Measurements from ENCODE around the gene MOK.

MOK gene

GRCh38 chr14:102321456-102322422 lies 16.8 kb upstream of the MOK start:
- no peak for TF ChIP-seq CTCF (IDR thresholded peaks at IDR 0.05; ENCODE audit: low read length, missing control alignments)
- no peak for DNase-seq (ENCODE audit: low read depth)
- no peak overlapping the region for H3K4me3 ChIP-seq (replicated peaks; ENCODE audit: low read depth, low read length)

DNA sequence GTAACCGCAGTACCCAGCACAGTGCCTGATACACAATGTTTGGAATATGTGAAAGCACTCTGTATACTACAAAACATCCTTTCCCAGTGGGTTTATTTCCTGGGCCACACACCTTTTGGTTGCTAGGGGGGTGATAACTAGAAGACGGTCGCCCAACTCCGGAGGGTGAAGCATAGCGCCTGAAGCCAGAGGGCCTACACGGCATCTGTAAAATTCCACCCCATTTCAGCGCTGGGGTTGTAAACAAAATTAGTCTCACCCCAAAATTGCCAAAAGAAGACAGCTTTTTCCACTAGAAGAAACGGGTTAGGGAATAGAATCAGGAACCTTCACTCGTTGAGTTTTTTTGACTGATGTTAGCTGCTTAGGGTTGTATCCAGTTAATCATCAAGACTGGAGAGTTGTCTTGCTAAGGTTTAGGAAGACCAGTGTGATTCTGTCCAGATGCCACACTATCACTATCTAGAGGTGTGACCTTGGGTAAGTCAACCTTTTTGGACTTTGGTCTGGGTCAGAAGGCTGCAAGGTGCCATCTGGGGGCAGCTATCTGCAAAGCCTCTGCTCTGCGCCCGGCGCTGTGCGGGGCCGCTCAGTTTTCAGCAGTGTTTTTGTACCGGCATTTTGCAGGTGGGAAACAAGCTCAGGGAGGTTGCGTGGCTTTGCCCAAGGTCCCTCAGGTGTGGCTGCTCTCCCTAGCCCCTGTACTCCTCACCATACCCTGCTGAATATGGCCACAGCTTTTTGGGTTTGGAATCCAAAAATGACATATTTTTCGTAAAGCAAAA lies 15.9 kb upstream of the MOK start:
- DNase-seq (ENCODE audit: low read depth), result no peak
- TF ChIP-seq CTCF (IDR thresholded peaks at IDR 0.05; ENCODE audit: low read length, missing control alignments), result no peak
- H3K4me3 ChIP-seq (replicated peaks; ENCODE audit: low read depth, low read length), result peak overlapping the region; percentile 78

DNA sequence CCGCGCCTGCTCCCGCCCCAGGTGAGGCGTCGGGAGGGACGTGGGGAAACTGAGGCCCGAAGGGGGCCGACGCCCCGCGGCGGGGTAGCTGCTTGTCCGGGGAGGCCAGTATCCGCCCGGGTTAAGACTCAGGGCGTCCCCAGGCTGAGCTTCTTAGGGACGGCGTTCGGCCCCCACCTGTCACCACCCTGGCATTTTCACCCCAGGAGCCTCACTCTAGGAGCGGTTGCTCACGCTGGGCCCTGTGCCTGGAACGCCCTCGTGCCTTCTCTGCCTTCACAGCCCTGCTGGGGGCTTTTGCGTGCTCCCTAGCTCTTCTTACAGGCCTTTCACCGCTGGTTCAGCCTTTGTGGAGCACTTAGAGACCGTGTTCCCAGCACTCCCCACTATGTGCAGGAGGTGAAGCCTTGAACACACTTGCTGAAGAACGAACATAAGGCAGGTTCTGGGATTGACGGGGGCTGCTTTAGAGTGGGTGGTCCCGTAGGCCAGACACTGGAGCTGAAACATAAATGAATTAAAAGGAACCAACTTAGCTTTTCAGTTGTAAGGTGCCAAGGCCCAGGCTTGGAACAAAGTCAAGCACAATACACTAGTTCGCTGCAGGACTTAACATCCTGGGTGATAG lies 15.2 kb upstream of the MOK start:
- peak; percentile 50 for DNase-seq (ENCODE audit: low read depth)
- TF ChIP-seq CTCF (IDR thresholded peaks at IDR 0.05; ENCODE audit: low read length, missing control alignments), result no peak
- peak overlapping the region; percentile 78 for H3K4me3 ChIP-seq (replicated peaks; ENCODE audit: low read depth, low read length)

DNA sequence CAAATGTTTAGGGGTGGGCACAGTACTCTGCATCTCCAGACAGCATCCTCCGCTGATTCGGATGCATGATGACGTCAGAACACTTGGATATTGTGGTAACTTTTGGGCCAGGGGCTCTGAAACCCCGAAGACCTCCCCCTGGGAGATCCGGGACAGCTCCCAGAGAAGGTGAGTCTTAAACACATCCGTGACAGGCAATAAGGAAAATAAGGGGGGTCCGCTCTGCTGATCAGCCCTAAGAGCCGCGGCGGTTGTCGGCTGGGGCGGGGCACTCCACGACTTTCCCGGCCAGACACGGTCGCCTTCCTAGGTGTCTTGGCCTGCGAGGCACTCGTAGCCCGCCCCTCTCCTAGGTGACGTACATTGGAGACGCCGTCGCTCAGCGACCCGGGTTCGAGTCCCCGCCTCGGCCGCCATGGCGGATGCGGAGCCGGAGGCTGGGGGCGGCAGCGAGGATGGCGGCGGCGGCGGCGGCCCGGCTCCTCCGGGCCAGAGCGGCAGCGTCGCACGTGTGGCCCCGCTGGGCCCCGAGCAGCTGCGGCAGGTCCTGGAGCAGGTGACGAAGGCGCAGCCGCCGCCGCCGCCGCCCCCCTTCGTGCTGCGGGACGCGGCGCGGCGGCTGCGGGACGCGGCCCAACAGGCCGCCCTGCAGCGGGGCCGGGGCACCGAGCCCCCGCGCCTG lies 14.5 kb upstream of the MOK start, which contains the start of gene ZNF839:
TSS of gene ZNF839 (plus strand) at position 396 of the 682 bp plus-strand sequence. CDS start at position 416, 20 bp downstream.
- peak; percentile 91 for DNase-seq (ENCODE audit: low read depth)
- H3K4me3 ChIP-seq (replicated peaks; ENCODE audit: low read depth, low read length), result peak within 1 kb of the TSS; percentile 78
- no peak for TF ChIP-seq CTCF (IDR thresholded peaks at IDR 0.05; ENCODE audit: low read length, missing control alignments)

DNA sequence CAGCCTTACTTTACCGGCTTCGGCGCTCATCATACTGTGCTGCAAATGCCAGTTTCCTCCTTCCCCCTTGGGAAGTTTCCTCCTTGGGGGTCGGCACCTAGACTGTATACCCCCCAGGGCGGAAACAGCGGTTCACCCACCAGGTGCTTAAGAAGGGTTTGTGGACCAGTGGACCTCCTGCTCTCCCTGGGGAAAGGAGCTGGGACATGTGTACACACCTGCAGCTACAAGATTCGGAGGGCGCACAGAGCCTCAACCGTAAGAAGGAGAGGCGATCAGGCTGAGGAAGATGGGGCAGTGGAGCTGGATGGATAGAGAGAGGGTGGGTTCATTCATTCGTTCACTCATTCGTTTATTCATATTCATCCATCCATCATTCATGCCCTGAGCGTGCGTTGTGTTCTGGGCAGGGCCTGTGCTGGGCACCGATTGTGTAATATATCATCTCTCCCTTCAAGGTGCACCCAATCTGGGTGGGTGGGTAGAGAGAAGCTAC lies 13.9 kb upstream of the MOK start:
- no peak for DNase-seq (ENCODE audit: low read depth)
- no peak for TF ChIP-seq CTCF (IDR thresholded peaks at IDR 0.05; ENCODE audit: low read length, missing control alignments)
- peak overlapping the region; percentile 78 for H3K4me3 ChIP-seq (replicated peaks; ENCODE audit: low read depth, low read length)

Data from fibroblast of pulmonary artery (primary cell).